ENCODE data around the gene TMEM63A. TPM values are rescaled to one million over a fixed set of nuclear protein-coding genes. Genes with fewer than 3 reads are reported as not detected.
A peak's percentile ranks its signal among the peaks of the same experiment; 100 is the strongest.

The TMEM63A gene
- total and polyA plus RNA-seq, 2 of the 13 experiments (the other 11 are each of a cell fraction or from before 2014, with no cell fraction given): 23.9 to 53.3 TPM

DNA sequence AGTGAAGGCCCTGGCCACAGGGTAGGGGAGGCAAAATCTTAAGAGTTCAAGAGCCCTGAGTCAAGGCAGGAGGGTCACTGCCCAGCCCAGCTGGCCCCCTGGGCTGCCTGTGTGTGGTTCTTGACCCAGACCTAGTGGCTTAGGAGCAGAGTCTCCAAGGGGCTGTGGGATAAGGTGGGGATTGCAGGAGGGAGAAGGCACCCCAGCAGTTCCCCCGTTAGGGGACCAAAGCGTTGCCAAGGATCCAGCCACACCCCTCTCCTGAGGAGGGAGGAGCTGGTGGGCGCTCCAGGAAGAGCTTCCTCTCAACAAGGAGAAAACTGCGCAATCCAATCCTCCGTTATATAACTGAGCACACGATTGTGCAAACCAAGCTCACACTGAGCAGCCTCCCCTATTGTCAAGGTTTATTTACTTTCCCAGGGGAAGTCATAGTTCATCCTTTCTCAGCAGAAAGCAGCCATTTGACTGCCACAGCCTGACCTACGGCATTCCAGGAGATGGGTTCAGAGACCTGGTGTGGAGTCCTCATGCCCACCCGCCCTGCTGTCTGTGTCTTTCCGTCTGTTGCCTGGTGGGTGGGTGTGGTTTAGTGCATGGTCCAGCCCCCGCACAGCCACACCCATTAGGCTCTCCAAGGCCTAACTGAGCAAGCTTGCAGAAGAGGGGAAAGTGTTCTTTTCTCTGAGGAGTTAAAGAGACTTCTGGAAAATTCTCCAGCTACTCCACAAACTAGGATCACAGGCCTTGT is 68.8 kb downstream of the TMEM63A start (continued):
- TF ChIP-seq ZSCAN21 (CRISPR knock-in tag; IDR thresholded peaks at IDR 0.05; ENCODE audit: borderline replicate concordance): peak; percentile 77; the same call in 1 of the 2 replicates
- TF ChIP-seq AGO2 (optimal IDR thresholded peaks at IDR 0.05; ENCODE audit: low read depth, low read length): no peak
- peak; percentile 94; the same call in 1 of the 2 replicates for TF ChIP-seq KLF12 (CRISPR knock-in tag; IDR thresholded peaks at IDR 0.05; ENCODE audit: borderline replicate concordance)
- TF ChIP-seq, protein P1, sequence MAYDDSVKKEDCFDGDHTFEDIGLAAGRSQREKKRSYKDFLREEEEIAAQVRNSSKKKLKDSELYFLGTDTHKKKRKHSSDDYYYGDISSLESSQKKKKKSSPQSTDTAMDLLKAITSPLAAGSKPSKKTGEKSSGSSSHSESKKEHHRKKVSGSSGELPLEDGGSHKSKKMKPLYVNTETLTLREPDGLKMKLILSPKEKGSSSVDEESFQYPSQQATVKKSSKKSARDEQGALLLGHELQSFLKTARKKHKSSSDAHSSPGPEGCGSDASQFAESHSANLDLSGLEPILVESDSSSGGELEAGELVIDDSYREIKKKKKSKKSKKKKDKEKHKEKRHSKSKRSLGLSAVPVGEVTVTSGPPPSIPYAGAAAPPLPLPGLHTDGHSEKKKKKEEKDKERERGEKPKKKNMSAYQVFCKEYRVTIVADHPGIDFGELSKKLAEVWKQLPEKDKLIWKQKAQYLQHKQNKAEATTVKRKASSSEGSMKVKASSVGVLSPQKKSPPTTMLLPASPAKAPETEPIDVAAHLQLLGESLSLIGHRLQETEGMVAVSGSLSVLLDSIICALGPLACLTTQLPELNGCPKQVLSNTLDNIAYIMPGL (CRISPR knock-in tag; IDR thresholded peaks at IDR 0.05; ENCODE audit: borderline replicate concordance in 1 of 2, low read depth in 1 of 2): peak; percentile 75; a peak in 3 of 4 replicates
- TF ChIP-seq NR2F6 (IDR thresholded peaks at IDR 0.05): peak; percentile 96
- TF ChIP-seq NR2F6 (CRISPR knock-in tag; IDR thresholded peaks at IDR 0.05): peak; percentile 96
- 0 out of 2 replicates have a peak, but pooled peaks have one; percentile 60 for TF ChIP-seq NR1H2 (CRISPR knock-in tag; IDR thresholded peaks at IDR 0.05; ENCODE audit: borderline replicate concordance, low read depth)
- TF ChIP-seq ATF7 (IDR thresholded peaks at IDR 0.05): peak; percentile 8; the same call in 1 of the 2 replicates
- peak; percentile 86 for TF ChIP-seq ATF7 (CRISPR knock-in tag; IDR thresholded peaks at IDR 0.05)
- peak; percentile 97 for TF ChIP-seq ZNF772 (CRISPR knock-in tag; IDR thresholded peaks at IDR 0.05)
- TF ChIP-seq, protein P2, sequence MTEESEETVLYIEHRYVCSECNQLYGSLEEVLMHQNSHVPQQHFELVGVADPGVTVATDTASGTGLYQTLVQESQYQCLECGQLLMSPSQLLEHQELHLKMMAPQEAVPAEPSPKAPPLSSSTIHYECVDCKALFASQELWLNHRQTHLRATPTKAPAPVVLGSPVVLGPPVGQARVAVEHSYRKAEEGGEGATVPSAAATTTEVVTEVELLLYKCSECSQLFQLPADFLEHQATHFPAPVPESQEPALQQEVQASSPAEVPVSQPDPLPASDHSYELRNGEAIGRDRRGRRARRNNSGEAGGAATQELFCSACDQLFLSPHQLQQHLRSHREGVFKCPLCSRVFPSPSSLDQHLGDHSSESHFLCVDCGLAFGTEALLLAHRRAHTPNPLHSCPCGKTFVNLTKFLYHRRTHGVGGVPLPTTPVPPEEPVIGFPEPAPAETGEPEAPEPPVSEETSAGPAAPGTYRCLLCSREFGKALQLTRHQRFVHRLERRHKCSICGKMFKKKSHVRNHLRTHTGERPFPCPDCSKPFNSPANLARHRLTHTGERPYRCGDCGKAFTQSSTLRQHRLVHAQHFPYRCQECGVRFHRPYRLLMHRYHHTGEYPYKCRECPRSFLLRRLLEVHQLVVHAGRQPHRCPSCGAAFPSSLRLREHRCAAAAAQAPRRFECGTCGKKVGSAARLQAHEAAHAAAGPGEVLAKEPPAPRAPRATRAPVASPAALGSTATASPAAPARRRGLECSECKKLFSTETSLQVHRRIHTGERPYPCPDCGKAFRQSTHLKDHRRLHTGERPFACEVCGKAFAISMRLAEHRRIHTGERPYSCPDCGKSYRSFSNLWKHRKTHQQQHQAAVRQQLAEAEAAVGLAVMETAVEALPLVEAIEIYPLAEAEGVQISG (CRISPR knock-in tag; IDR thresholded peaks at IDR 0.05): peak; percentile 88
- TF ChIP-seq KDM5A (IDR thresholded peaks at IDR 0.05; ENCODE audit: borderline replicate concordance, low read length): no peak
- peak; percentile 90 for TF ChIP-seq ZFP90 (CRISPR knock-in tag; IDR thresholded peaks at IDR 0.05; ENCODE audit: borderline replicate concordance)
- TF ChIP-seq ZNF441 (CRISPR knock-in tag; IDR thresholded peaks at IDR 0.05; ENCODE audit: borderline replicate concordance): peak; percentile 99
- peak; percentile 83; the same call in 1 of the 2 replicates for TF ChIP-seq HMG20B (CRISPR knock-in tag; conservative IDR thresholded peaks at IDR 0.05)
- no peak; the same call in 1 of the 2 replicates for TF ChIP-seq JUN (CRISPR knock-in tag; IDR thresholded peaks at IDR 0.05)
- peak; percentile 90 for TF ChIP-seq ZMYM2 (CRISPR knock-in tag; IDR thresholded peaks at IDR 0.05)
- no peak for TF ChIP-seq ZNF383 (CRISPR knock-in tag; IDR thresholded peaks at IDR 0.05; ENCODE audit: borderline replicate concordance)
- peak; percentile 81 for TF ChIP-seq ZEB1 (IDR thresholded peaks at IDR 0.05; ENCODE audit: insufficient replicate concordance, low read depth)
- TF ChIP-seq, protein P3, sequence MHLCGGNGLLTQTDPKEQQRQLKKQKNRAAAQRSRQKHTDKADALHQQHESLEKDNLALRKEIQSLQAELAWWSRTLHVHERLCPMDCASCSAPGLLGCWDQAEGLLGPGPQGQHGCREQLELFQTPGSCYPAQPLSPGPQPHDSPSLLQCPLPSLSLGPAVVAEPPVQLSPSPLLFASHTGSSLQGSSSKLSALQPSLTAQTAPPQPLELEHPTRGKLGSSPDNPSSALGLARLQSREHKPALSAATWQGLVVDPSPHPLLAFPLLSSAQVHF (CRISPR knock-in tag; IDR thresholded peaks at IDR 0.05): no peak
- peak; percentile 74 for TF ChIP-seq ZNF607 (CRISPR knock-in tag; IDR thresholded peaks at IDR 0.05; ENCODE audit: borderline replicate concordance)
- TF ChIP-seq HNF4A (CRISPR knock-in tag; IDR thresholded peaks at IDR 0.05): peak; percentile 98
- TF ChIP-seq, protein P4, sequence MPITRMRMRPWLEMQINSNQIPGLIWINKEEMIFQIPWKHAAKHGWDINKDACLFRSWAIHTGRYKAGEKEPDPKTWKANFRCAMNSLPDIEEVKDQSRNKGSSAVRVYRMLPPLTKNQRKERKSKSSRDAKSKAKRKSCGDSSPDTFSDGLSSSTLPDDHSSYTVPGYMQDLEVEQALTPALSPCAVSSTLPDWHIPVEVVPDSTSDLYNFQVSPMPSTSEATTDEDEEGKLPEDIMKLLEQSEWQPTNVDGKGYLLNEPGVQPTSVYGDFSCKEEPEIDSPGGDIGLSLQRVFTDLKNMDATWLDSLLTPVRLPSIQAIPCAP (CRISPR knock-in tag; IDR thresholded peaks at IDR 0.05; ENCODE audit: low read depth): no peak; the same call in 1 of the 2 replicates

Measured in HepG2 (cell line).